Subcutaneous abdominal adipose tissue (tissue), 5 donors: ENCODE measurements around the gene EFNB2.

ENCODE experiments used
- H3K27ac ChIP-seq: one replicate; pipeline ENCODE4 v1.7.0; 2013; ENCODE audit warnings: low read depth, mild to moderate bottlenecking, inconsistent platforms, low read length, moderate library complexity
- H3K27me3 ChIP-seq, 5 donors: one replicate each; pipeline ENCODE4 v1.7.0; 2013; ENCODE audit warnings: low read length in 5 of 5, inconsistent platforms in 1 of 5; ENCODE audit not compliant: control insufficient read depth in 5 of 5, insufficient read depth in 4 of 5
- H3K36me3 ChIP-seq, 5 donors: one replicate each; pipeline ENCODE4 v1.7.0; 2013; ENCODE audit warnings: low read length in 5 of 5; ENCODE audit not compliant: control insufficient read depth in 5 of 5, insufficient read depth in 5 of 5
- H3K4me1 ChIP-seq, 5 donors: one replicate each; pipeline ENCODE4 v1.7.0; 2013; ENCODE audit warnings: low read length in 5 of 5, mild to moderate bottlenecking in 3 of 5, moderate library complexity in 1 of 5; ENCODE audit not compliant: control insufficient read depth in 5 of 5, insufficient read depth in 5 of 5
- H3K4me3 ChIP-seq, 5 donors: one replicate each; pipeline ENCODE4 v1.7.0; 2013; ENCODE audit warnings: low read length in 5 of 5, low read depth in 1 of 5
- H3K9ac ChIP-seq, 5 donors: one replicate each; pipeline ENCODE4 v1.7.0; 2013; ENCODE audit warnings: low read length in 5 of 5, mild to moderate bottlenecking in 4 of 5, moderate library complexity in 3 of 5
- H3K9me3 ChIP-seq, 5 donors: one replicate each; pipeline ENCODE4 v1.7.0; 2013; ENCODE audit warnings: low read length in 5 of 5; ENCODE audit not compliant: control insufficient read depth in 5 of 5
- donor health status: healthy.
- donor health status: healthy.
- donor health status: healthy.
- donor health status: healthy.
- donor health status: healthy.

The EFNB2 gene

DNA sequence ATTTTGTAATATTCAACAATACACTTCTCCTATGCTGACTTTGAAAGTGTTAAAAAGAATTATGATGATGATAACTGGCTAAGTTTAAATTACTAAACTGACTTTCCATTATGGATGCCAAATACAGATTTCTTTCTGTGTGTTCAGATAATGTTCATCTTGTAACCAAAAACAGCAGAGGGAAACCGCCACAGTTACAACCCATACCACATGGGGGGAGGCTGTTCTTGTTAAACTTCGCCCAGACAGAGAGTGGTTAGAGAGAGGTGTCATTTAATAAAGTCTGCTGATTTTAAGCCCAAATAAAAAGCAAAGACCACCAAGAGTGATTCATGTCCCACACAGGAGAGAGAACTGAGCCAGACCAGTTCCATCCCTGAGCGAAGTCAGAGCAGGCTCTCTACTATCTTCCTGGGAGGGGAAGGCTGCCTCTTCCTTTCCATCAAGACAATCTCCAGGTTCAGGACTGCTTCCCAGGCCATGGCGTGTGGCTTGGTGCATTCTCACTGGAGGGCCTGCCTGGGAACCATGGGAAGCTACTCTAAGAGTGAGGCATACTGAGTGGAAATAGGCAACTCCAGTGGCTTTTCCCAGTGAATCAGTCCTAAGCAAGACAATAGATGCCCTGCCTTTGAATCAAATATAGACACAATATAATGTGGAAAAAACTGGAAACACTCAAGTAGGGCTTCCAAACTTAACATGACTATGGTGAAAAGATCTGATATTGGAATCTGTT lies 18.2 kb downstream of the EFNB2 start:
- H3K9me3 ChIP-seq: no peaks in the 10 kb centered on the region
- no peaks in the 10 kb centered on the region for H3K36me3 ChIP-seq
- no peak overlapping the region for H3K9ac ChIP-seq
- peaks cover 0 to 3% (median 0%) of the 10 kb centered on the region in 5 donors for H3K27me3 ChIP-seq
- H3K4me3 ChIP-seq: no peak overlapping the region
- H3K4me1 ChIP-seq: peaks cover 0 to 28% (median 0%) of the 10 kb centered on the region in 5 donors
- no peak overlapping the region for H3K27ac ChIP-seq

DNA sequence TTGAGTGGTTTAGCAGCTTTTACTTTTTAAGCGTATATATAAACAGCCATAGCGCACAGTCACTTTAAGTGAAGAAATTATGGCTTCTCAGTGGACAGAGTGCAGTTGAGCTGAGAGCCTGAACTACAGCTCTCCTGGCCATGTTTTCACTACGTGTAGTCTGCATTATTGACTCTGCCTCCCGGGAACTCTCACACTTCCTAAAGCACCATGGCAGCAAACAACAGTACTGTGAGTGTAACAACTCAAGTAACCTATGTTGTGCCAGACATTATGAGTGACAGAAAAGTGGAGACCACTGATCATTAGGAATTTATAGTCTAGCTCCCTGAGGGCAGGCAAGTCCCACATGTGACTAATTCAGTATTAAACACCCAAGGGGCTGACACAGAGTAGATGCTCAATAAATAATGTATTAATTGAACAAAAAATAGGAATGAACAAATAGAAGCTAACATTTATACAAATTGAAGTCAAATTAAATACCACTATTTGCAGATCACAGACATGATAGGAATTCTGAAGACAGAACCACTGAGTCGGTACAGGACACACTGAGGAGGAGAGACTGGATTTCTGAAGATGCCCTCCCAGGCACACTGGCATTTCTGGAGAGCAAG lies 19.7 kb downstream of the EFNB2 start:
- peaks cover 0 to 3% (median 0%) of the 10 kb centered on the region in 5 donors for H3K36me3 ChIP-seq
- H3K9me3 ChIP-seq: no peaks in the 10 kb centered on the region
- no peak overlapping the region for H3K27ac ChIP-seq
- no peak overlapping the region for H3K9ac ChIP-seq
- peaks cover 0 to 3% (median 0%) of the 10 kb centered on the region in 5 donors for H3K27me3 ChIP-seq
- H3K4me3 ChIP-seq: no peak overlapping the region
- peaks cover 0 to 28% (median 0%) of the 10 kb centered on the region in 5 donors for H3K4me1 ChIP-seq

DNA sequence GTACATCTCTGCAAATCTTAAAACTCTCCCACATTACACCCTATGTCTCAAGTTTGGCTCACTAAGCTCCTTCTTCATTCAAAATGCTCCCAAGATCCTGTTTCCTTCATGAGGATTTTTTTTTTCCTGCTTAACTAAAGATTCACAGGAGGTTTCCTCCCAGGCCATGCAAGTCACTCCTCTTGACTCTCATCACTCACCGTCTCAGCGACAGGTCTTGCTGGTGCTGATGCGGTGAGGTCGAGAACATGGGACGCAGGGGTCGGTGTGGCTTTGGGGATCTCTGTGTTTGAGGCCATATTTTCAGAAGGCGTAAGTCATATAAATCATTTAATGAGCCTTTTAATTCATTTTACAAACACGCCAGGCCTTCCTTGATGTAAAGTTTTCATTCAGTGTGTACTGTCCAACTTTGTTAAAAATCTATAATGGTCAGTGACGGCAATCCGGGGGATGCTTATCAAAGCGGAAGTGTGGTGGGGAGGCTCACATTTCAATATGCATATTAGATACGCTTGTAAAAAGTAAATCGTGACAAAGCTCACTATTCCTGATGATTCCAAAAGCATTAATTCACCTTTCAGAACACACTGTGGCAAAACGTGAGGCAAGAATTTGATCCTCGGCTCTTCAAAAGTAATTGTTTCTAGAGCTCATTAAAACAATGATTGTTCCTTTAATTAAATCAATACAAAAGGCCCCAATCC lies 20.4 kb downstream of the EFNB2 start:
- Histone ChIP-seq H3K4me3 (no peak overlapping the region), H3K27ac (peak overlapping the region; percentile 3), H3K9me3 (no peaks in the 10 kb centered on the region), H3K27me3 (peaks cover 0 to 3% (median 0%) of the 10 kb centered on the region in 5 donors), H3K9ac (no peak overlapping the region), H3K4me1 (peaks cover 0 to 24% (median 0%) of the 10 kb centered on the region in 5 donors), H3K36me3 (peaks cover 0 to 3% (median 0%) of the 10 kb centered on the region in 5 donors)

DNA sequence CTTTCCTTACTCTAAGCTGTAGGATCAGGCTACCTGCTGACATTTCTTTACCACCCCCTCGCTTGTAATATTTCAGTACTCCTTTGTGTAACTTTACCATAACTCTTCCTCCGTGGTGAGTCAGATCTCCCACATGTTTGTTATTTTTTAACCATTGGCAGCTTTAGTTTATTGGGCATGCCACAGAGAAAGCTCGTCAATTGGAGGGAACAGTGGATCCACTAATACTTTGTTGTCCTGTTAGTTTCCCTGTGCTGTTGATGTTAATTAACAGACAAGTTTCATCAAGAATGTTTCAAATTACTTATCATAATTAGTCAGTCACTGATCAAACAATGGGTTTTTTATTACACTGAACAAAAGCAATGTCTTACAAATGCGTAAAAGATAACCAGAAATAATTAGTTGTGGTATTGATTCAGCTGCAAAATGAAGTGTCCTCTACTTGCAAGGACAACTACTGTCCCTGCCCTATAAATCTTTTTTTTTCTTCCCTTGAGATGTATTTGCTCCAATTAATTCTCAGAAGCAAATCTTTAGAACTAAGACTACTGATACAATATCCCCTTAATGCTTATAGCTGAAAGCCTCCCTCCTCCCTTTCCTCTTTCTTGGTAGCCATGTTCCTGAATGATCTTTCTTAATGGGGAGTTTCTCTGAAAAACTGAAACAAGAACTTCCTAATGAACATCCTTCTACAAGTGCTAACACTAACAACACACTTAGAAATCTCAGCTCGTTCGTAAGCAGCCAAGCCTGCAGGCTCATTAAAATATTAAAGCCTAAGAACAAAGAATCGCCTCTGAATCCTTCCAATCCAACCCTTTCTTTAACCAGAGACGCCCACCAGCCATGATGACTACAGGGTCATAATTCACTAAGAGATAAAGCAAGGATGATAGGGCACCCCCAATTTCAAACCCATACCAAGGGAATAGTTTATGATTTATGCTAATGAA lies 22.2 kb downstream of the EFNB2 start:
- Histone ChIP-seq H3K27ac (no peak overlapping the region), H3K36me3 (peaks cover 0 to 3% (median 0%) of the 10 kb centered on the region in 5 donors), H3K4me3 (no peak overlapping the region), H3K9ac (no peak overlapping the region), H3K4me1 (peaks cover 0 to 22% (median 0%) of the 10 kb centered on the region in 5 donors), H3K9me3 (no peaks in the 10 kb centered on the region), H3K27me3 (peaks cover 0 to 3% (median 0%) of the 10 kb centered on the region in 5 donors)

DNA sequence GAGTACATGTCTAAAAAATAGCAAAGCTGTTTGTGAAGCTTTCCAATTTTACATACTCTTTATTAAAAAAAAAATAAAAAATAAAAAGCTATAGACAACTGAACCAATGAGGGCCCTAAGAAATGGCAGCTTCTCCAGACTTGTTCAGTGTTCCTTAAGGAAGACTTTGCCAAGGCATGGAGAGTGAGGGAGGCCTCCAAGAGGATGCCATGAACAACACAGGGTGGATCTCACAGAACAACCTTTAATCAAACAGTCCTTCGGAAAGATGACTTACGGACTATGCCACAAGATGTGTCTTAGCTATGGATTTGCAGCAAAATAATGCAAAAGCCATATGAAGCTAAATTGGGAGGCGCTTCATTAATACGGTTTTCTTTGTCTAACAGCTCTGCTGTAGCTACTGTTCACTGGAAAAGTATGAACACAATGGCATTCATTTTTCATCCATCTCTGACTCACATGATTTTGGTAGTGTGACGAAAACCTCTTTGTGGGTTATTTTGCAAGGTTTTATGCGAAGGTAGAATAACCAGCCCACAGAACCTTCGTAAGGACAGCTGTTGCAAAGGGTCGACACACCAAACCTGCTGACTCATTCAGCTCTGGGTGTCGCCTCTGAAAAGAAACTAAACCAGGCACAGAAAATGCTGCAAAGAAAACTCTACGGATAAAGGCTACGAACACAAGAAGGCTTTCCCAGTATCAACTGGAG lies 27.7 kb downstream of the EFNB2 start:
- H3K36me3 ChIP-seq: peaks cover 0 to 3% (median 0%) of the 10 kb centered on the region in 5 donors
- H3K4me3 ChIP-seq: no peak overlapping the region
- no peak overlapping the region for H3K27ac ChIP-seq
- H3K9me3 ChIP-seq: no peaks in the 10 kb centered on the region
- peaks cover 0 to 15% (median 0%) of the 10 kb centered on the region in 5 donors for H3K4me1 ChIP-seq
- H3K9ac ChIP-seq: no peak overlapping the region
- no peaks in the 10 kb centered on the region for H3K27me3 ChIP-seq

DNA sequence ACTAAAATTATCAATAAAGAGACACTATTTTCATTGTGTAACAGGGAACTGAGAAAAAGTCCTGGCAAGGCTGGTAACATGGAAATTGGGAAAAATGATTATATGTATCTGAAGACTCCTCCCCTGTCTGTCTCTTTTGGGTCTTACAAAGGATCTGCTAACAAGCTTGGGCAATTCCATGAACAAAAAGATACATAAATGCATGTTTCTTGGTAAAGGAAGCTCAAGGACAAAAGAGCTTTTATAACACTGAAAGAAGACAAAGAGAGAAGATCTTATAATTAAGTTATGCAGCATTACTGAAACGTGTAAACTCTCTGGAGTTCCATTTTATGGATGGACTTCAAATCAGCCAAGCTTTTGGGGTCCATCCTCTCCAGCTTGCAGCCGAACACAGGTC lies 29.2 kb downstream of the EFNB2 start:
- H3K9me3 ChIP-seq: no peaks in the 10 kb centered on the region
- no peak overlapping the region for H3K4me3 ChIP-seq
- H3K9ac ChIP-seq: no peak overlapping the region
- H3K27me3 ChIP-seq: no peaks in the 10 kb centered on the region
- H3K36me3 ChIP-seq: no peaks in the 10 kb centered on the region
- no peak overlapping the region for H3K27ac ChIP-seq
- H3K4me1 ChIP-seq: peaks cover 0 to 15% (median 0%) of the 10 kb centered on the region in 5 donors

DNA sequence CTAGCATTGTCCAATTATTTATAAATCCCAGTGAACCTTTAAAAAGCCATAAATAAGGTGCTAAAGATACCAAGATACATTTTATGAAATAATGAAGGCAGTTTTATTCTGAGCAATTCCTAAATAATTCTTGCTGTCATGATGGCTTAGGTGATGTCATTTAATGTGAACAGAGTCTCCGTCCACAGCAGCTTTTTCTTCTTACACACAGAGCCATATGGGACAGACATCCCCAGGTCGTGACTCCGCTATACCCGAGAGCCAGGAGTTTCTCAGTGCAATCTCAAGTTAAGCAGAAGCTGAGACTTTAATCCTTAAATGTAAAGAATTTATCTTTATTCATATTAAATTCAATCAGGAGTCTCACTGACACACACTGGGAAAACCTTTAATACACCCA lies 29.7 kb downstream of the EFNB2 start:
- H3K36me3 ChIP-seq: no peaks in the 10 kb centered on the region
- no peaks in the 10 kb centered on the region for H3K9me3 ChIP-seq
- no peak overlapping the region for H3K4me3 ChIP-seq
- peaks cover 0 to 15% (median 0%) of the 10 kb centered on the region in 5 donors for H3K4me1 ChIP-seq
- no peak overlapping the region for H3K9ac ChIP-seq
- H3K27me3 ChIP-seq: no peaks in the 10 kb centered on the region
- H3K27ac ChIP-seq: no peak overlapping the region

DNA sequence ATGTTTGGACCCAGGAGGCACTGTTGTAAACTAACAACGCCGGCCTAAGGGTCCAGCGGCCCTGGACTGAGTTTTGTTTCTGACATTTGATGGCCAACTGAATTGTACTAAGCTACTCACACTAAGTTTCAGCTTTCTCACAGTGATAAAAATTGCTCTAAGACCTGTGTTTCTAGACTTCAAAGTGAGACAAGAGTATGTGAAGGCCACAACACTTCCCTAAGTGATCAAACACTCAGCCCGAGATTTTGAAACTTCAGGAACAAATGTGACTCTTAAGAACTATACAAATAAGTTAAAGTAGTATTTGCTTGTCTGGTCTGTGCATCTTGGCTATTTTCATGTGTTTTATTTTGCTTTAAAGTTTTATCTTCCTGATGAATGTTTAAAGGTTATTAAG lies 30.2 kb downstream of the EFNB2 start:
- Histone ChIP-seq H3K36me3 (no peaks in the 10 kb centered on the region), H3K9ac (no peak overlapping the region), H3K27me3 (no peaks in the 10 kb centered on the region), H3K4me1 (peaks cover 0 to 17% (median 0%) of the 10 kb centered on the region in 5 donors), H3K4me3 (no peak overlapping the region), H3K27ac (no peak overlapping the region), H3K9me3 (no peaks in the 10 kb centered on the region)
